Colonic mucosa (tissue), 4 donors: ENCODE results near the gene PTPRN2. TPM values are rescaled to one million over a fixed set of nuclear protein-coding genes. Genes with fewer than 3 reads are reported as not detected.

Source experiments
- DNase-seq: peaks from one replicate; pipeline ENCODE4 v3.0.0-alpha.2; 2020
- H3K27ac ChIP-seq: fragments of 200-600 bp; one replicate; pipeline ENCODE4 v1.8.0; 2021
- H3K27me3 ChIP-seq: fragments of 200-600 bp; one replicate; pipeline ENCODE4 v1.8.0; 2021
- H3K36me3 ChIP-seq: fragments of 200-600 bp; one replicate; pipeline ENCODE4 v1.8.0; 2021
- H3K4me1 ChIP-seq: fragments of 200-600 bp; one replicate; pipeline ENCODE4 v1.8.0; 2021; ENCODE audit warnings: mild to moderate bottlenecking
- H3K4me3 ChIP-seq: fragments of 200-600 bp; one replicate; pipeline ENCODE4 v1.8.0; 2021
- H3K9ac ChIP-seq, 2 donors: one replicate each; pipeline ENCODE4 v1.7.0; 2013; ENCODE audit warnings: control low read depth in 2 of 2, low read depth in 2 of 2, low read length in 2 of 2
- H3K9me3 ChIP-seq: fragments of 200-600 bp; one replicate; pipeline ENCODE4 v1.8.0; 2021
- CTCF ChIP-seq: fragments of 200-600 bp; IDR thresholded peaks from one replicate; pipeline ENCODE4 v1.8.0; 2022; ENCODE audit warnings: antibody characterized with exemption, mild to moderate bottlenecking
- intact Hi-C: fragments of 100-400 bp; cut with DNase I; formaldehyde crosslinking; loops from one replicate; pipeline ENCODE4 v1.14.1; 2022
- total RNA-seq, 2 donors: library from RNA; stranded (reverse); fragmentation: NEBNext Ultra II Directional in 1 of 2; extraction: Animal tissue kit (Norgen Biotek cat#: 25700) in 1 of 2; gene quantifications; one replicate each; pipeline ENCODE4 v1.2.1, GENCODE V29; 2021
- donor health status: healthy.
- donor health status: DM: no; HTN: no; CAD: no.
- donor health status: DM: no; HTN: no; CAD: no.

PTPRN2 gene
- total RNA-seq, 2 donors from 2014 or later: 14.7 to 21.6 TPM

DNA sequence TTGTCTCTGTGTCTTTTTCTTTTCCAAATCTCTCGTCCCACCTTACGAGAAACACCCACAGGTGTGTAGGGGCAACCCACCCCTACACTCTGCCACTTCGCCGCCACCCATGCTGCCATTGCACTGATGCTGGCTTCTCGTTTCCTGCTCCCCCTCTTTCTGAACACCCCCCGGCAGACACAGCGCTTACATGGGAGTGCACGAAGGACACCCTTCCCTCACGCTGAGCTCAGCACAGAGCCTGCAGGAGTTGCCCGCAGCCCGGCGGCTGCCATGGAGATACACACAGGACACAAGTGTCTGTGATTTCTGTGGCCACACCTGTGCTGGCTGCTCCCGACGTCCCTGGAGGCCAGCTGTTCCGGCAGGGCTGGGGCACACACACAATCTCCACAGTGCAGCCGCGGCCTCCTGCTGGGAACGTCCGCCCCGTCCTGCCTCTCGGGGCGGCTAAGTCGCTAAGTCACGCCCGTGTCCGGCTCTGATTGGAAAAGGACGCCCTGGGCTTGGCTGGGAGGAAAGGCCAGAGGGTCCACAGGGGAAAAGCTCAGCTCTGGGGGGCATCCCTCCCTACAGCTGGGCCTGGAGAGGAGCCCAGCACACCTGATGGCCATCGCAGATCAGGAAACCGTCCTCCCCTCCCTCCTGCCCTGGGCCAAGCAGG lies 349.8 kb downstream of the PTPRN2 start:
- Histone ChIP-seq H3K27ac (no peak overlapping the region), H3K9me3 (no peaks in the 10 kb centered on the region), H3K27me3 (no peaks in the 10 kb centered on the region), H3K9ac (no peak overlapping the region), H3K4me3 (no peak overlapping the region), H3K4me1 (no peaks in the 10 kb centered on the region), H3K36me3 (no peaks in the 10 kb centered on the region)
- no peak for TF ChIP-seq CTCF
- intact Hi-C loops: no loop called here
- no peak for DNase-seq

DNA sequence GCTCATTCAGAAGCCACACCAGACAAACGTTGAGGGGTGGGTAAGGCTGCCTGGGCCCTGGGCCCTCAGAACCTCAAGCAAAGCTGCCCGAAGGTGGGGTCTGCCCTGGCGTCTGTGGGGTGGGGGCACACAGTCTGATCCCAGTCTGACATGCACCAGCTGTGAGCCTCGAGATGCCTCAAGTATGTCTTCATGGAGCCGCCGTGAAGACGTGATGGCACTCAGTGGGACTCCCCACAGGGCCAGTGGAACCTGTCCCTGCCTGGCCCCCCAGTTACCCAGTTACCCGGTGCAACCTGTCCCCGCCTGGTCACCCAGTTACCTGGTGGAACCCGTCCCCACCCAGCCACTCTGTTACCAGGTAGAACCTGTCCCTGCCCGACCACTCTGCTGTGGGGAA lies 351.2 kb downstream of the PTPRN2 start:
- no peak overlapping the region for H3K9ac ChIP-seq
- H3K9me3 ChIP-seq: no peaks in the 10 kb centered on the region
- TF ChIP-seq CTCF: no peak
- DNase-seq: no peak
- H3K27me3 ChIP-seq: no peaks in the 10 kb centered on the region
- no peak overlapping the region for H3K4me3 ChIP-seq
- intact Hi-C loops: no loop called here
- H3K36me3 ChIP-seq: no peaks in the 10 kb centered on the region
- H3K4me1 ChIP-seq: no peaks in the 10 kb centered on the region
- no peak overlapping the region for H3K27ac ChIP-seq

GRCh38 chr7:158235862-158236261 lies 351.8 kb downstream of the PTPRN2 start:
- no peaks in the 10 kb centered on the region for H3K27me3 ChIP-seq
- H3K27ac ChIP-seq: no peak overlapping the region
- no peaks in the 10 kb centered on the region for H3K9me3 ChIP-seq
- H3K4me3 ChIP-seq: no peak overlapping the region
- intact Hi-C loops: no loop called here
- H3K4me1 ChIP-seq: no peaks in the 10 kb centered on the region
- TF ChIP-seq CTCF: no peak
- H3K36me3 ChIP-seq: no peaks in the 10 kb centered on the region
- no peak overlapping the region for H3K9ac ChIP-seq
- DNase-seq: no peak

GRCh38 chr7:158229945-158230344 lies 357.7 kb downstream of the PTPRN2 start:
- DNase-seq: no peak
- no peaks in the 10 kb centered on the region for H3K27me3 ChIP-seq
- no peak overlapping the region for H3K9ac ChIP-seq
- no peak overlapping the region for H3K27ac ChIP-seq
- no peak overlapping the region for H3K4me3 ChIP-seq
- H3K9me3 ChIP-seq: no peaks in the 10 kb centered on the region
- intact Hi-C loops: no loop called here
- H3K36me3 ChIP-seq: no peaks in the 10 kb centered on the region
- no peak for TF ChIP-seq CTCF
- no peaks in the 10 kb centered on the region for H3K4me1 ChIP-seq

DNA sequence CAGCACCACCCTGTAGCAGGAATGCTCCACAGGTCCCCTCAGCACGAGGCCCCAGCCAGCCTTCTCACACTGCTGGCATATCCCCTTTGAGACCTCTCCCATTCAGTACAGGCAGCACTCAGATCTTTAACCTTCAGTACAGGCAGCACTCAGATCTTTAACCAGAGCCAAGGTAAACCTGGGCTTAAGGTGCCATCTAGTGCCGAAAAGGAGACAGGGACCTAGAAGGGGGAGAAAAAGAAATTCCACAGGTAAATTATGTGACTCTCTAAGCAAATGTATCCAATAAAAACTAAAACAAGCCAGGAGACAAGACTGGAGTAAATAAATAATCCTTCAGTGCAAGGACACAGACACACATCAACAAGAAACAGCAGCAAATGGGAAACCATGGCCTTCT lies 358.6 kb downstream of the PTPRN2 start:
- Histone ChIP-seq H3K36me3 (no peaks in the 10 kb centered on the region), H3K4me1 (no peaks in the 10 kb centered on the region), H3K4me3 (no peak overlapping the region), H3K9ac (no peak overlapping the region), H3K9me3 (no peaks in the 10 kb centered on the region), H3K27ac (no peak overlapping the region), H3K27me3 (no peaks in the 10 kb centered on the region)
- no peak for DNase-seq
- intact Hi-C loops: no loop called here
- no peak for TF ChIP-seq CTCF
